ENCODE data around the gene SARDH.

SARDH gene

DNA sequence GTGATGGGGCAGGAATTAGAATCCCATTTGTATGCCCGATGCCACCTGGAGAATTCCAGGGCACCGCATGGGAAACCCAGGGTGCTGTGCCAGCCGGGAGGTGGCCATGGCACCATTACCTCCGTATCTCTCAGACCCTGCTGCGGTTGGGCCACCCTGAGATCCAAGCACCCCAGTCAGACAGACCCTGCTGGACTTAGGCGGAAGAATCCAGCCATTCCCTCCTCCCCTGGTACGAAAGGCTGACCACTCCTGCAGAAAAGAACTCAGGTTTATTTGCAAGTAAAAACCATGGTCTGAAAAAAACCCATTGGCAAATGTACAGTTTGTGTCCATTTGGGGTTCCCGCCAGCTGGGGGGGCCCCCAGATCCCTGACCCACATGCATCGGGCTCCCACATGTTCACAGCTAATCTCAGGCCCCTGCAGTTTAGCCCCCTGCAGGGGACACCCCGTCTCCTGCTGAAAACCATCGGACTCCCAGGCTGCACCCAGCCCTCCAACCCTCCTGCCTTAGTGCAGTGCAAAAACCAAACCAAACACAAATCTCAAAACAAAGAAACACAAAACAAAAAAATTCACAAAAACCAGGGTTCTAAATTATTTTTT, 23.6 kb upstream of the SARDH start:
- Histone ChIP-seq H3K27me3 (replicated peaks) (no peaks in the 10 kb centered on the region), H3K4me3 (ENCODE audit: low read depth, low read length) (no peak overlapping the region), H3K36me3 (replicated peaks) (peaks cover 2% of the 10 kb centered on the region), H3K27ac (no peak overlapping the region)
- in situ Hi-C loops (cut with HindIII; ENCODE audit: low pct_ligation_motif_present, low sequenced_read_pairs) = no loop called here
- no peak for DNase-seq
- no peak for TF ChIP-seq CTCF (IDR thresholded peaks at IDR 0.05; ENCODE audit: low read depth, low read length, missing control alignments)

DNA sequence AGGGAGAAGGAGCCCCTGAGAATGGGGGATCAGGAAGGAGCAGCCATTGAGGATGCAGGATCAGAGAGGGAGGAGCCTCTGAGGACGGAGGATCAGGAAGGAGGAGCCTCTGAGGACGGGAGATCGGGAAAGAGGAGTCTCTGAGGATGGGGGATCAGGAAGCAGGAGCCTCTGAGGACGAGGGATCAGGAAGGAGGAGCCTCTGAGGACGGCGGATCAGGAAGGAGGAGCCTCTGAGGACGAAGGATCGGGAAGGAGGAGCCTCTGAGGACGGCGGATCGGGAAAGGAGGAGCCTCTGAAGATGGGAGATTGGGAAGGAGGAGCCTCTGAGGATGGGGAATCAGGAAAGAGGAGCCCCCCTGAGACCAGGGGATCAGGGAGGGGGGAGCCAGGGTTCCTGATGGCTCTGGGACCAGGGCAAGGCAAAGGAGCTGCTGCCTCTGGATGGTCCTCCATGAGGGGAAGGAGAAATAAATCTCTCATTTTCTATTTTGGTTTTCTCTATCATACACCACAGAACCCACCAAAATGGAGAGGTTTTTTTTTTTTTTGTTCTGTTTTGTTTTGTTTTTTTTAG, 22.6 kb upstream of the SARDH start:
- Histone ChIP-seq H3K27ac (no peak overlapping the region), H3K4me3 (ENCODE audit: low read depth, low read length) (no peak overlapping the region), H3K36me3 (replicated peaks) (no peaks in the 10 kb centered on the region), H3K27me3 (replicated peaks) (no peaks in the 10 kb centered on the region)
- in situ Hi-C loops (cut with HindIII; ENCODE audit: low pct_ligation_motif_present, low sequenced_read_pairs) = no loop called here
- TF ChIP-seq CTCF (IDR thresholded peaks at IDR 0.05; ENCODE audit: low read depth, low read length, missing control alignments) = no peak
- DNase-seq = no peak

GRCh38 chr9:133759946-133760345, 21.8 kb upstream of the SARDH start:
- no peak for DNase-seq
- no peak overlapping the region for H3K27ac ChIP-seq
- TF ChIP-seq CTCF (IDR thresholded peaks at IDR 0.05; ENCODE audit: low read depth, low read length, missing control alignments) = no peak
- in situ Hi-C loops (cut with HindIII; ENCODE audit: low pct_ligation_motif_present, low sequenced_read_pairs) = no loop called here
- no peak overlapping the region for H3K4me3 ChIP-seq (ENCODE audit: low read depth, low read length)
- no peaks in the 10 kb centered on the region for H3K27me3 ChIP-seq (replicated peaks)
- H3K36me3 ChIP-seq (replicated peaks) = no peaks in the 10 kb centered on the region

DNA sequence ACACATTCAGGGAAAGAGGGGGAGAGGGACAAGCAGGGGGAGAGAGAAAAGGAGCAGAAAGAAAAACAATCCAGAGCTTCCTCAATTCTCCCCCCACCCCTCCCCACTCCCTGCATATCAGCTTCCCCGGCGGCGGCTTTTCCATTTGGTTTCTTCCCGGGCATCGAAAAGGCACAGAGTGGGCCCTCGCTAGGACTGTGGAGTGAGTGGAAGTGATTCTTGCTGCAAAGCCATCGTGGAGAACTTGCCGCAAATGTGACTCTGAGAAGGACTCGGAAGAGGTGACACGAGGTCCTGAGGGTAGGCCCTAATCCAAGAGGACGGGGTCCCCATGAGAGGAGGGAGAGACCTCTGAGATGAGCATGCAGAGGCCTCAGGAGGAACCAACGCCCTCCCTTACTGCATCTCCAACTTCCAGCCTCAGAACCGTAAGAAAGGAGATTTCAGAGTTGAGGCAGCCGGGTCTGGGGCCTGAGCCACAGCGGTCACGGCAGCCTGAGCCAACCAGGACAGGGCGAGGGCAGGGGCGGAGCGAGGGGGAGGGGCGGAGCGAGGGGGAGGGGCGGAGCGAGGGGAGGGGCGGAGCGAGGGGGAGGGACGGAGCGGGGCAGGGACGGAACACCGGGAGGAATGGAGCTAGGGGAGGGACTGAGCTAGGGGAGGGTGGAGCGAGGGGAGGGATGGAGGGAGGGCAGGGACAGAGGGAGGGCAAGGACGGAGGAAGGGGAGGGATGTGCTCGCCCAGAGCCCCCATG, 21.2 kb upstream of the SARDH start:
- no peaks in the 10 kb centered on the region for H3K36me3 ChIP-seq (replicated peaks)
- DNase-seq = no peak
- H3K27ac ChIP-seq = no peak overlapping the region
- TF ChIP-seq CTCF (IDR thresholded peaks at IDR 0.05; ENCODE audit: low read depth, low read length, missing control alignments) = no peak
- H3K27me3 ChIP-seq (replicated peaks) = no peaks in the 10 kb centered on the region
- in situ Hi-C loops (cut with HindIII; ENCODE audit: low pct_ligation_motif_present, low sequenced_read_pairs) = no loop called here
- no peak overlapping the region for H3K4me3 ChIP-seq (ENCODE audit: low read depth, low read length)

DNA sequence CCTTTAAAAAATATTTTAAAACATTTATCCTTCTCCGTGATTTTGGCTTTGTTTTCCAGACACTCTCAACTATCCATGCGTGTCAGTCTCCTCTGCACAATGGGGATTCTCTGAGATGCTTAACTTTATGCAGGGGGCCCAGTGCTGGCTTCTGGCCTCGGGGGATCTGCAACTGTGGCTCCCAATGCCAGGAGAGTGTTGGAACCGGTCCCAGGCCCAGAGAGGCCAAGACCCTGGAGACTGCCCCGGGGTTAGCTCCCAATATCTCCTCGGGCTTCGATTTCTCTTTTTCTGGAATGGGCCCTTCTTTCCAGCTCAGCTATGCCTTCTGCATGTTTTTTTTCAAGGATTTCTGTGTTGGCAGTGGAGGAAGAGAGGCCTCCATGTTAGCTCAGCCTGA, 20.1 kb upstream of the SARDH start:
- in situ Hi-C loops (cut with HindIII; ENCODE audit: low pct_ligation_motif_present, low sequenced_read_pairs) = no loop called here
- TF ChIP-seq CTCF (IDR thresholded peaks at IDR 0.05; ENCODE audit: low read depth, low read length, missing control alignments) = no peak
- Histone ChIP-seq H3K27ac (no peak overlapping the region), H3K27me3 (replicated peaks) (no peaks in the 10 kb centered on the region), H3K4me3 (ENCODE audit: low read depth, low read length) (no peak overlapping the region), H3K36me3 (replicated peaks) (no peaks in the 10 kb centered on the region)
- DNase-seq = no peak
